Suprapubic skin (tissue), 4 donors: ENCODE measurements around the gene MDP1. TPM values are rescaled to one million over a fixed set of nuclear protein-coding genes. Genes with fewer than 3 reads are reported as not detected.

Source experiments
- DNase-seq, 2 donors: peaks; one replicate each; pipeline ENCODE4 v3.0.0-alpha.2; 2019; ENCODE audit warnings: low spot score in 2 of 2
- H3K27ac ChIP-seq: fragments of 200-600 bp; sonication (generic); one replicate; pipeline ENCODE4 v1.5.1; 2019
- H3K27me3 ChIP-seq: fragments of 200-600 bp; sonication (generic); one replicate; pipeline ENCODE4 v1.5.1; 2019
- H3K36me3 ChIP-seq: fragments of 200-600 bp; sonication (generic); one replicate; pipeline ENCODE4 v1.5.1; 2019
- H3K4me1 ChIP-seq: fragments of 200-600 bp; sonication (generic); one replicate; pipeline ENCODE4 v1.5.1; 2019
- H3K4me3 ChIP-seq: fragments of 200-600 bp; sonication (generic); one replicate; pipeline ENCODE4 v1.5.1; 2019; ENCODE audit warnings: mild to moderate bottlenecking
- H3K9me3 ChIP-seq: fragments of 200-600 bp; sonication (generic); one replicate; pipeline ENCODE4 v1.5.1; 2019
- CTCF ChIP-seq, 2 donors: fragments of 200-600 bp in 1 of 2; fragments of 450-650 bp in 1 of 2; sonication (generic) in 1 of 2; IDR thresholded peaks; one replicate each; pipeline ENCODE4 v1.5.1; 2016 to 2019; ENCODE audit warnings: antibody characterized with exemption in 2 of 2, mild to moderate bottlenecking in 1 of 2, moderate library complexity in 1 of 2
- EP300 ChIP-seq: sonication (generic); formaldehyde crosslinking; IDR thresholded peaks from one replicate; pipeline ENCODE4 v1.6.1; 2017; ENCODE audit warnings: antibody characterized with exemption
- POLR2A ChIP-seq, 2 donors: fragments of 450-650 bp; IDR thresholded peaks; one replicate each; pipeline ENCODE4 v1.6.1; 2017; ENCODE audit warnings: antibody characterized with exemption in 2 of 2, mild to moderate bottlenecking in 2 of 2, moderate library complexity in 2 of 2
- POLR2AphosphoS5 ChIP-seq, 3 donors: sonication (generic); formaldehyde crosslinking; IDR thresholded peaks; one replicate each; pipeline ENCODE4 v1.6.1; 2017; ENCODE audit warnings: antibody characterized with exemption in 3 of 3
- WGBS: methylation state at CpG from one replicate; pipeline ENCODE4 v1.1.5; 2018; 5-methylcytosine and 5-hydroxymethylcytosine counted together
- total RNA-seq, 4 donors: library from RNA; depleted of rRNA; stranded (reverse); fragments of >200 nt; gene quantifications; one replicate each; pipeline ENCODE4 v1.1.0, GENCODE V29; 2016

The MDP1 gene
- total RNA-seq, 4 donors from 2014 or later: 10.9 to 18.2 (median 11.5) TPM

- Histone ChIP-seq H3K27ac (no peak overlapping the region), H3K4me1 (peaks cover 61% of the 10 kb centered on the region)
Measured at GRCh38 chr14:24237463-24237955, 21.6 kb upstream of the MDP1 start.

GRCh38 chr14:24236689-24237462 is 21.0 kb upstream of the MDP1 start:
- TF ChIP-seq POLR2AphosphoS5 (IDR thresholded peaks at IDR 0.05) (no peak), POLR2A (IDR thresholded peaks at IDR 0.05) (no peak), EP300 (no peak), CTCF (IDR thresholded peaks at IDR 0.05) (no peak)
- peaks cover 53% of the 10 kb centered on the region for H3K36me3 ChIP-seq
- no peak for DNase-seq
- WGBS: 91% methylated on average over 6 of the region's 6 CpGs
- no peak overlapping the region for H3K4me3 ChIP-seq
- no peaks in the 10 kb centered on the region for H3K9me3 ChIP-seq
- no peak overlapping the region for H3K27ac ChIP-seq
- no peaks in the 10 kb centered on the region for H3K27me3 ChIP-seq
- peaks cover 60% of the 10 kb centered on the region for H3K4me1 ChIP-seq

More at GRCh38 chr14:24237463-24237955, 21.6 kb upstream of the MDP1 start:
- no peak for DNase-seq
- TF ChIP-seq POLR2A (IDR thresholded peaks at IDR 0.05) (no peak), POLR2AphosphoS5 (IDR thresholded peaks at IDR 0.05) (no peak), EP300 (no peak), CTCF (IDR thresholded peaks at IDR 0.05) (no peak)
- no peaks in the 10 kb centered on the region for H3K27me3 ChIP-seq
- H3K4me3 ChIP-seq: no peak overlapping the region
- no peaks in the 10 kb centered on the region for H3K9me3 ChIP-seq
- peaks cover 53% of the 10 kb centered on the region for H3K36me3 ChIP-seq
- 96% methylated on average over 2 of the region's 2 CpGs for WGBS

GRCh38 chr14:24235804-24236688 is 20.2 kb upstream of the MDP1 start:
- H3K27ac ChIP-seq: no peak overlapping the region
- DNase-seq: no peak
- peaks cover 59% of the 10 kb centered on the region for H3K4me1 ChIP-seq
- H3K4me3 ChIP-seq: no peak overlapping the region
- H3K36me3 ChIP-seq: peaks cover 53% of the 10 kb centered on the region
- no peaks in the 10 kb centered on the region for H3K9me3 ChIP-seq
- no peaks in the 10 kb centered on the region for H3K27me3 ChIP-seq
- TF ChIP-seq CTCF (IDR thresholded peaks at IDR 0.05) (no peak), EP300 (no peak), POLR2A (IDR thresholded peaks at IDR 0.05) (no peak), POLR2AphosphoS5 (IDR thresholded peaks at IDR 0.05) (no peak)
- WGBS: 89% methylated on average over 5 of the region's 5 CpGs

- Histone ChIP-seq H3K36me3 (peaks cover 37% of the 10 kb centered on the region), H3K4me3 (peak overlapping the region; percentile 79), H3K27me3 (no peaks in the 10 kb centered on the region), H3K27ac (no peak overlapping the region), H3K9me3 (no peaks in the 10 kb centered on the region), H3K4me1 (peaks cover 48% of the 10 kb centered on the region)
- 67% methylated on average over 3 of the region's 3 CpGs for whole genome bisulfite sequencing
- DNase-seq: no peak
- TF ChIP-seq POLR2AphosphoS5 (IDR thresholded peaks at IDR 0.05) (no peak), EP300 (no peak), CTCF (IDR thresholded peaks at IDR 0.05) (no peak), POLR2A (IDR thresholded peaks at IDR 0.05) (no peak)
Measured at GRCh38 chr14:24234095-24235005, 18.5 kb upstream of the MDP1 start.
